HG03354 (cell line): ENCODE results near the gene ADPGK.
A peak's percentile ranks its signal among the peaks of the same experiment; 100 is the strongest.
"Not testable (repeated sequence)": the region's sequence is repeated elsewhere in the genome, so short reads cannot be mapped to it uniquely, and the experiment has no call there.

Source experiments
- ATAC-seq: cut with Tn5 transposase; IDR thresholded peaks from one replicate; pipeline ENCODE4 v1.9.1; 2021; ENCODE audit warnings: mild to moderate bottlenecking; ENCODE audit not compliant: unreplicated experiment, poor library complexity, severe bottlenecking

ADPGK gene

DNA sequence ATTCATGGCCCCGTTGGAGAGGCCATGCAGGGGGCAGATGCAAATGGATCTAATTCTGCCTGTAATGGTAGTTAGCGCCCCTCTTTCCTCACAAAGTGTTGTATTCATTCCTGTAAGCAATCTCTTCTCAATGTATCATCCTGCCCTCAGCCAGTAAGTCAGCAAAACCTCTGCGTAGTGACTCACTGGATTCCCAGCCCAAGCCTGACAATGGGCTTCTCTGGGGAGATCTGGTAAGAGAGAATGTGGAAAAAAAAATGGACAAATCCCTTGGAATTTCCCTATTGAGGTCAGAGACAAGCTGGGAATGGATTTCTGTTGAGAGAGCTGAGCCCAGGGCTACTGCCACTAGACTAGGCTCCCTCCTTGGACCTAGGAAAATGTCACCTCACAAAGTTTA, 25.4 kb downstream of the ADPGK start:
- ATAC-seq: no peak

- ATAC-seq: no peak
These were observed 29.5 kb downstream of the ADPGK start for GRCh38 chr15:72754096-72754495.

- no peak for ATAC-seq
These were observed 31.7 kb downstream of the ADPGK start for GRCh38 chr15:72751751-72752455.

DNA sequence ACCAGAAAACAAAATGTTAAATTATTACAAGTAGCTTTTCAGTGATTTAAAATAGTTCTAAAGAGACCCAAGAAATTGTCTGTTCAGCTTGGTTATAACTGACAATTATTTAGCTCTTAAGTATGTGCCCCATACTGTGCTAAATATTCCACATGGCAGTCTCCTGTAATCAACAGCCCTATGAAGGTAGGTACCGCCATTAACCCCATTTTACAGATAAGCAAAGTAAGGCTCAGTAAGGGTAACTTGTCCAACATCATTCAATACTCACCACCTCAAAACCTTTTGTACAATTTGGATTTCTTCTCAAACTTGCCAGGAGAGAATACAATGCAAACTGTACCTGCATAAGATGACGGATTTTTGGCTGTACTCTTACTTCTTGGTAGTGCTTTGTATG, 33.9 kb downstream of the ADPGK start:
- no peak for ATAC-seq

DNA sequence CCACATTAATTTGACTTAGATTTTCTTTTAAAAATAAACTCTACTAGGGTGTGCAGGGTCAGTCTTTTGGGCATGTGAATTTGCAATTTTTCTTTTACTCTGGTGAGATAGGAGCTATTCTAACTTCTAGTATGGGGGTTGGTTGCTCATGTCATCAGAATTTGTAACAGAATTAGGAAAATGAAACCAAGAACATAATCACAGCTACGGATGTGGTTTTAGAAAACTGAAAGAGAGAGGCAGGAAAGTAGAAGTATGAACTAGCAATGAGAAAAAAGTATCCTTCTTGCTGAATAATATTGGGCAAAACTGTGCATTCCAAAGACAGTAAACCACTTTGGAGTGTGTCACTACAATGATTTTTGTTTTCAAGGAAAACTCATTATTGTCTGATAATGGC, 43.3 kb downstream of the ADPGK start:
- peak; percentile 62 for ATAC-seq

GRCh38 chr15:72737723-72738122, 45.8 kb downstream of the ADPGK start:
- ATAC-seq: no peak

DNA sequence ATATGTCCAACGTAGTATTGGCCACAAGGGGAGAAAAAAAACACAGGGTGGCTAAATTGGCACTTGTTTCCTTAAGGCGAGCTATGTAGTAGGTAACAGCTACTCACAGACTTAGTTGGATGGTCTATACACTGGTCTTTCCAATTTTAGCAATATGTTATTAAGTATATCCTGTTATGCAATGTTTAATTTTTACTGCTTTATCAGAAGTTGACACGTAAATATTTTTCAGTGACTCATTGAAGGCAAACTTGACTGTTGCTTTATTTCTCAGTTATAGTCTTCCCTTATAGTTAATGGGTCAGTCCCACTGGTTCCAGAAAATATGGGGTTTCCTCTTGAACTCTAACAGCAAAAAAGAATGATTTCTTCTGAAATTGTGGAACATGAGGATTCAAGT, 46.5 kb downstream of the ADPGK start:
- ATAC-seq: no peak

GRCh38 chr15:72735111-72735510, 48.4 kb downstream of the ADPGK start:
- ATAC-seq: no peak

DNA sequence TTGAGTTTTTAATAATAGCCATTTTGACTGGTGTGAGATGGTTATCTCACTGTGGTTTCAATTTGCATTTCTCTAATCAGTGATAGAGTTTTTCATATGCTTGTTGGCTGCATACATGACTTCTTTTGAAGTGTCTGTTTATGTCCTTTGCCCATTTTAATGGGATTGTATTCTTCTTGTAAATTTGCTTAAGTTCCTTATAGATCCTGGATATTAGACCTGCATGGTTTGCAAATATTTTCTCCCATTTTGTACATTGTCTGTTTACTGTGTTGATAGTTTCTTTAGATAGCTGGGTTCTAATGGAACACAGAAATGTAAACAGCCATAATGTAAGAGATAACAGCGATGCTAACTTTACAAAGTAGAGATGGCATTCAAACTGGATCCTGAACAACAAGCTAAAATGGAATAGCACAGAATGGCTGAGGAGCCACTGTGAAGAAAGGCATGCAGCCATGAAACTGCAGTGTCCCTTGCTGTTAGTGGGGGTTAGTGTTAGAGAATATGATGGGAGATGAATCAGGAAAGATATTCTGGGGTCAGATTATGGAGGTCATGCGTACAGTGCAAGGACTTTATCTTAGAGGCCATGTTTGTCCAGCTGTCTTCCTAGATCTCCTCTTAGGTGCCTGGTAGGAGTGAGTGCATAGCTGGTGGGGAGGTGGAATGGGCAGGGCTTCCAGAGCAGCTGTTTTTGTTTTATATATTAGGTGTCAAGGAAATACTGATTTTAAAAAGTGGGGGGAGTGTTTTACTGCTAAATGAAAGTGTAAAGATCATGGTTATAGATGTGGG, 49.4 kb downstream of the ADPGK start:
- ATAC-seq: no peak

DNA sequence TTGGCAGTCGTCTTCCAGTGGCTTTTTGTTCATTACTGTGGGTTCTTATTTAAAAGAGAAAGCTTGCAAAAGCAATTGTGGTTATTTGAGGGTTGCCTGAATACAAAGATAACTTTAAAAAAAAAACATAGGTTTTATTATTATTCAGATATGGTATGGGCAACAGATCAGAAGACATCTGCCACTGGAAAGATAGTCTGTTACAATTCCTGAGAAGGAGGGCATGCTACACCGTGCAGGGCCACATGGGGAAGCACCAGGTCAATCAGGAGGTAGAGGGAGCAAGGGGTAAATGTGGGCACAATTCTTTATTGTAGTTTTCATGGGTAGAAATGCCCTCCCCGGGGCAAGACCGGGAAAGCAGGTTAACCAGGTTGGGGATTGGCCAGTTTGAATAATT, 51.0 kb downstream of the ADPGK start:
- ATAC-seq: no peak

DNA sequence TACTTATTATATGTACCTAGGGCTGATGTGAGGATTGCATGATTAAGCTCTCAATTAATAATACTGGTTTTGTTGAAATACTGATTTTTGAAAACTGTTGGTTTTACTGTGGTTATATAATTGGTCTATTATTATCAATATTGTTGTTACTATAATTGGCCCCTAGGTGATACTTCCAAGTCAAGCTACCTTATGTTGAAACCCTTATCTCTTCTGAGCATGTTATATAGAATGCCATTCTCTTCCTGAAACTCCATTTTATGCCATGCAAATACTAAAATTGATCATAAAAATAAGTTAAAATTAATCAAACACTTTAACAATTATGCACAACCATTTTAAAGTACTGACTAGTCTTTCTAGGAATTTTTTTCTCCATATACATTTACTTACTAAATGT, 51.5 kb downstream of the ADPGK start:
- no peak for ATAC-seq

- ATAC-seq: no peak
These were observed 54.7 kb downstream of the ADPGK start for GRCh38 chr15:72728821-72729220.

- not testable (repeated sequence) for ATAC-seq
These were observed 55.3 kb downstream of the ADPGK start for GRCh38 chr15:72728249-72728648.

GRCh38 chr15:72727154-72727553, 56.4 kb downstream of the ADPGK start:
- ATAC-seq: no peak

GRCh38 chr15:72725851-72726250, 57.7 kb downstream of the ADPGK start:
- not testable (repeated sequence) for ATAC-seq

DNA sequence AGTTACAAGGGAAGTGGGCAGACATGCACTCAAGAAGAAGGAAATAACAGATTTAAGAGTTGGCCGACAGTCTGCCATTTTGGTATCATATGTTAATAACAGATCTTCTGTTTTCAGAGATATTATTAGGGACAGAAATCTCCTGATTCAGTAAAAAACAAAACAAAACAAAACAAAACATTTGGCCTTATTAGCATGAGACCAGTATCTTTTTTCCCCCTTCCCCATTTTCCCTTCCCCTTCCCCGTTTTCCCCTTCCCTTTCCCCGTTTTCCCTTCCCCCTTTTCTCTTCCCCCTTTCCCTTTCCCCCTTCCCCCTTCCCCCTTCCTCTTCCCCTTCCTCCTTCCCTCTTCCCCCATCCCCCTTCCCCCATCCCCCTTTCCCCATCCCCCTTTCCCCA, 58.1 kb downstream of the ADPGK start:
- ATAC-seq: no peak

DNA sequence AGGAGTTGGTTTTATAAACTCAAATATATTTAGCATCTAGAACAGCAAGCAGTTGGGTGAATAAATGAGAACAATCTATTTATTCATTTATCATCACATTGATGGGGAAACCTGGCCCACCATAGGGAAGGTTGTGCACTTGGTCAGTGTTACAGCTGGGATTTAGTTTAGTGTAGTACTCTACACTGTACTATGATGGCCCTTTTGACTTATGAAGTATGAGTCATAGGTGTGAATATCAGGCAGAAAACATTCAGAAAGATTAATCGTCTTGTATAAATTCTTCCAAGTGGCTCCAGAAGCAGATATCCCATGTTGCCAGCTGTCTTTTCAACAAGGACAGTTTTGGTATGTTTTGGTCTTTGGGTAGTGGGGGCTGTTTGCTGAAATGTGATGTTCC, 59.5 kb downstream of the ADPGK start:
- no peak for ATAC-seq

DNA sequence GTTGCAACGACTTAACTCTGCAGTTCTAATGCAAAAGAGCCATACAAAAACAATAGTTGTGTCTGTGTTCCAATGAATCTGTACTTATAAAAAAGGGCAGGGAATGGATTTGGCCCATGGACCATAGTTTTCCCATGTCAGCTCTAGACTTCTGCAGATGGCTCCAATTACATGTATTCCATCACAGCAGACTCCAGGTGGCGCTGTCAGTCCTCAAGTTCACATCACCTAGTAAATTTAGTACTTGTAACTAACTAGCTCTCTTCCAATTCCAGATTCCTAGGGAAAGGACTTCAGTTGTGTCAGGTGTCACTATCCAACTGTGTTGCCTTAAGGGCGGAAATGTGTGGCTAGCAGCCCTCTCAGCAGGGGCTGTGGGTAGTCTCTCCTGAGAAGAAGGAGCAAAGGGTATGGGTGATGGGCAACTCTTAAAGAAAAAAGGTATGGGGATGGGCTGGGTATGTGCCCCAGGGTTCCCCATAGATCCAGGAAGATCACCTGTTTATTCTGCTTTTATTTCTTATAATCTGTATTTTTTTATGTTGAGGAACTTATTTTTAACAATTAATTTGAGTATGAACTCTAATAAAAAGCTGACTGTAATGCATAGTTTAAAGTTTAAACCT, 61.4 kb downstream of the ADPGK start:
- ATAC-seq: no peak

DNA sequence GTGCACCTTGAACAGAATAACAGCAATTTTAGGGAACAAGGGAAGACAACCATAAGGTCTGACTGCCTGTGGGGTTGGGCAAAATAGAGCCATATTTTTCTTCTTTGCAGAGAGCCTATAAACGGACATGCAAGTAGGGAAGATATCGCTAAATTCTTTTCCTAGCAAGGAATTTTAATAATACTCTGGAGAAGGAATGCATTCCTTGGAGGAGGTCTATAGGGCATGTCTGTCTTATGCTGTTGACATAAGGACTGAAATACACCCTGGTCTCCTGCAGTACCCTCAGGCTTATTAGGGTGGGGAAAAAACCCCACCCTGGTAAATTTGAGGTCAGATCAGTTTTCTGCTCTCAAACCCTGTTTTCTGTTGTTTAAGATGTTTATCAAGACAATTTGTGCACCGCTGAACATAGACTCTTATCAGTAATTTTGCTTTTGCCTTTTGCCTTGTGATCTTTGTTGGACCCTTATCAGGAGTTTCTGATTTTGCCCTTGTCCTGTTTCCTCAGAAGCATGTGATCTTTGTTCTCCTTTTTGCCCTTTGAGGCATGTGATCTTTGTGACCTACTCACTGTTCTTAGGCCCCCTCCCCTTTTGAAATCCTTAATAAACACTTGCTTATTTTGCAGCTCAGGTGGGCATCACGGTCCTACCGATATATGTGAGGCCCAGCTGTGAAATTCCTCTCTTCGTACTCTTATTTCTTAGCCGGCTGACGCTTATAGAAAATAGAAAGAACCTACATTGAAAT, 74.8 kb downstream of the ADPGK start:
- ATAC-seq: not testable (repeated sequence)

DNA sequence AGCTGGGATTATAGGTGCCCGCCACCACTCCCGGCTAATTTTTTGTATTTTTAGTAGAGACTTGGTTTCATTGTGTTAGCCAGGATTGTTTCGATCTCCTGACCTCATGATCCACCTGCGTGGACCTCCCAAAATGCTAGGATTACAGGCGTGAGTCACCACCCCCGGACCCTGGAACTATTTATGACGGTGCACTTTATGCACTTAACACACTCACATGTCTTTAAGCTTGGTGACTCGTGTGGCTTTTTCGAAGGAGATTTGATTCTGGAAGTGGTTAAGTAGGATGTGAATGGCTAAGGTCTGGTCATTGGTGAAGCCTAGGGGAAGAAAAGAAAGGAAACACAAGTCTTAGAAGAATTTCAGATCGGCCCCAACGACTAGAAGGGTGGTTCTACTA, 77.3 kb downstream of the ADPGK start:
- ATAC-seq: no peak
